ENCODE data around the gene THAP8.

THAP8 gene

GRCh38 chr19:35992907-35993765 is 60.9 kb downstream of the THAP8 start:
- no peak for DNase-seq

DNA sequence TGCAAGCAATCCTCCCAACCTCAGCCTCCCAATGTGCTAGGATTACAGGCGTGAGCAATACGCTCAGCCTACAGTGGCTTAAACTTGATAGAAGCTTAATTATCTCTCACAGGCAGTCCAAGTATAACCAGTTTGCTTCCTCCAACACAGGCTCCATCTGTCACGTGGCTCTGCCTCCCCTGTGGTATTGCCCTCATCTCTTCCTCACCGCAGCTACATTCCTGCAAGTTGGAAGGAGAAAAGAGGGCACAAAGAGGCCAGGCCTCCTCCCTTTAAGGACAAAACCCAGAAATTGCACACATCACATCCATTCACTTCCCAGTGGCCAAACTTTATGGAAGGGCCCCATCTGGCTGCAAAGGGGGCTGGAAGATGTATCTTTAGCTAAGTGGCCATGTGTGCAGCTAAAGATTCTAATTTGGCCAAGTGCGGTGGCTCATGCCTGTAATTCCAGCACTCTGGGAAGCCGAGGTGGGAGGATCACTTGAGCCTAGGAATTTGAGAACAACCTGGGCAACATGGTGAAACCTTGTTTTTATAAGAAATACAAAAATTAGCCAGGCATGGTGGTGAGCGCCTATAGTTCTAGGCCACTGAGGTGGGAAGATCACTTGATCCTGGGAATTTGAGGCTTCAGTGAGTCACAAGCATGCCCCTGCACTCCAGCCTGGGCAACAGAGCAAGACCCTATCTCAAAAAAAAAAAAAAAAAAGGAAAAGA is 62.2 kb downstream of the THAP8 start:
- no peak for DNase-seq

DNA sequence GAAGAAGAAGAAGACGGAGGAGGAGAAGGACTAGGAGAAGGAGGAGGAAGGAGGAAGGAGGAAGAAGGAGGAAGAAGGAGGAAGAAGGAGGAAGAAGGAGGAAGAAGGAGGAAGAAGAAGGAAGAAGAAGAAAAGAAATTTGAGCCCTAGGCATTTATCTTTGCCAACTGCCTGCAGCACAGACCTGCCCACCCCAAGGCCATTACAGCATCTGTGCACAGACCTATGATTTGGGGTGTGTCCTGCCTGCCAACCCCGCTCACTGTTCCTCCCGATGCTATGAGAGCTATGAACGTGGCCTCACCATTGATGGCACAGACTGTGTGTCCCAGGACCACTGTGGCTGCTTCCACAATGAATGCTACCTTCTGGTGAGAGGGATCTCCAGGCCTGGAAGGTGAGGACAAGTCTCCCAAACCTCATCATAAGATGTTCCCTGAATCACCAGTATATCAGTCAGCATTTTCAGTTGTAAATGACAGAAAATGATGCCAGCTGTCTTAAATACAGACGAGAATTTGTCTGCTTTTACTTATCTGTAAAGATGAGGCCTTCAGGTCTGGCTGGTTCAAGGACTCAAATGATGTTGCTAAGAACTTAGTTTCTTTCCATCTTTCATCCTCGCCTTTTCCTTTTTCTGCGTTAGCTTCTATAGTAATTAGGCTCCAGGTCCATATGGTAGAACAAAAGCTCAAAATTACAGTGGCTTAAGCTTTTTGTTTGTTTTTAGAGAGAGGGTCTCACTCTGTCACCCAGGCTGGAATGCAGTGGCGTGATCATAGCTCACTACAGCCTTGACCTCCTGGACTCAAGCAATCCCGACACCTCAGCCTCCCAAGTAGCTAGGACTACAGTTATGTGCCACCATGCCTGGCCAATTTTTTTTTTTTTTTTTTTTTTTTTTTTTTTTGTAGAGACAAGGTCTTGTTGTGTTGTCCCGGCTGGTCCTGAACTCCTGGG is 63.0 kb downstream of the THAP8 start:
- DNase-seq: no peak

DNA sequence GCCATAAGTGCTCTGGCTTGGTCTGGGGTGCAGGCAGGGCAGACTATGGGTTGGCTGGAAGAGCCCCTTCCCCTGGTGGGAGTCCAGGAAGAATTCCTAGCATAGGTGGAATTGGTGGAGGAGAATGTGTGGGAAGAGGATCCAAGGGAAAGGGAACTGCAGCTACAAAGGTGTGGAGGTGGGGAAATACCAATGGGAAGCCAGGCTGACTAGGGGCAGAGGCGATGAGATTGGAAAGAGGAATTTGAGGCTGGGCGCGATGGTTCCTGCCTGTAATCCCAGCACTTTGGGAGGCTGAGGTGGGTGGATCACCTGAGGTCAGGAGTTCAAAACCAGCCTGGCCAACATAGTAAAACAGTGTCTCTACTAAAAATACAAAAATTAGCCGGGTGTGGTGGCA is 63.9 kb downstream of the THAP8 start:
- DNase-seq: no peak

- DNase-seq: no peak
Measured at GRCh38 chr19:35988824-35989223, 65.3 kb downstream of the THAP8 start.

DNA sequence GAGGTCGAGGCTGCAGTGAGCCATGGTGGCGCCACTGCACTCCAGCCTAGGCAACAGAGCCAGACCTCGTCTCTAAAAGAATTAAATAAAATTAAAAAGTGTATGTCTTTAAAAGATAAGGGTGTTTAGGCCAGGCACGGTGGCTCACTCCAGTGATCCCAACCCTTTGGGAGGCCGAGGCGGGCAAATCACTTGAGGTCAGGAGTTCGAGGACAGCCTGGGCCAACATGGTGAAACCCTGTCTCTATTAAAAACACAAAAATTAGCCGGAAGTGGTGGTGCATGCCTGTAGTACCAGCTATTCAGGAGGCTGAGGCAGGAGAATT is 66.6 kb downstream of the THAP8 start:
- no peak for DNase-seq

- peak; percentile 68 to 88 (median 81) for DNase-seq
Measured at GRCh38 chr19:35986664-35987570, 67.2 kb downstream of the THAP8 start.

GRCh38 chr19:35986111-35986510 is 68.0 kb downstream of the THAP8 start:
- DNase-seq: no peak
